Astrocyte (in vitro differentiated cells and primary cell): ENCODE results near the gene COL18A1.

Experiments used
- EZH2 ChIP-seq: IDR thresholded peaks from 2 replicates; pipeline ENCODE4 v1.6.1; 2012; ENCODE audit warnings: mild to moderate bottlenecking, low read length, inconsistent platforms; ENCODE audit not compliant: insufficient read depth
- TF ChIP-seq, protein P1 (sequence below): IDR thresholded peaks from 2 replicates; pipeline ENCODE4 v1.5.1; 2011; ENCODE audit warnings: low read depth, mild to moderate bottlenecking, inconsistent platforms, low read length, moderate library complexity; ENCODE audit not compliant: insufficient read depth

DNA sequence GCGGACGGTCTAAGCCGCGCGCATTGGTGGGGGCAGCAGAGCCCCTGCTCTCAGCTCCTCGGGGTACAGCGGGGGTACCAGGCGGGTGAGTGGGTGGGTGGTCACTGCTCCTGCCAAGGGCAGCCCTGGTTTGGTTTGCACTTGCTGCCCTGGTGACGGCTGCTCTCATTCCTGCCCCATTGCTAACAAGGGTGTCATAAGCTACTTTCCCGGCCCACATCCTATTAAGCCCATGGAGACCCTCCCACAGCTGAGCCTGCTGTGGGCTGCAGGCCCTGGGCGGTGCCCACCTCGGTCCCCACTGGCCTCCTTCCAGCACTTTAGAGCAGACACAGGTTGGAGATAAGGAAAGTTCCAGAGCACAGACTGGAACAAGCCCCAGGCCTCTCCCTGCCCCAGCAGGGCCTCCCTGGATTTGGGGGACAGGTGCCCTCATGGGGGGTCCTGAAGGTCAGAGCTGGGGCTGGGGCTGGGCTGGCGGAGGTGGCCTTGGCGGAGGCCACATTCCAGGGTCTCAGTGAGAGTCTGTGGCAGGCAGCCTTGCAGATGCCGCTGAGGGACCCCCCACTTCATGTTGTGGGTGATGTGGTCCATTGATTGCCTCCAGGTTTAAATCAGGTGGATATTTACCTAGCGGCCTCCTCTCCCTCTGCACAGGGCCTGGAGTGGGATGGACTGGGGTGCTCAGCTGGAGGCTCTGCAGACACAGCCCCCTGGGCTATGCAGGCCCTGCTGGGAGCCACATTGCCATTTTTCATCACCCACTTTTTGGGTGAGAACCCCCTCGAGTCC, 27.0 kb downstream of the COL18A1 start:
- TF ChIP-seq, protein P1, sequence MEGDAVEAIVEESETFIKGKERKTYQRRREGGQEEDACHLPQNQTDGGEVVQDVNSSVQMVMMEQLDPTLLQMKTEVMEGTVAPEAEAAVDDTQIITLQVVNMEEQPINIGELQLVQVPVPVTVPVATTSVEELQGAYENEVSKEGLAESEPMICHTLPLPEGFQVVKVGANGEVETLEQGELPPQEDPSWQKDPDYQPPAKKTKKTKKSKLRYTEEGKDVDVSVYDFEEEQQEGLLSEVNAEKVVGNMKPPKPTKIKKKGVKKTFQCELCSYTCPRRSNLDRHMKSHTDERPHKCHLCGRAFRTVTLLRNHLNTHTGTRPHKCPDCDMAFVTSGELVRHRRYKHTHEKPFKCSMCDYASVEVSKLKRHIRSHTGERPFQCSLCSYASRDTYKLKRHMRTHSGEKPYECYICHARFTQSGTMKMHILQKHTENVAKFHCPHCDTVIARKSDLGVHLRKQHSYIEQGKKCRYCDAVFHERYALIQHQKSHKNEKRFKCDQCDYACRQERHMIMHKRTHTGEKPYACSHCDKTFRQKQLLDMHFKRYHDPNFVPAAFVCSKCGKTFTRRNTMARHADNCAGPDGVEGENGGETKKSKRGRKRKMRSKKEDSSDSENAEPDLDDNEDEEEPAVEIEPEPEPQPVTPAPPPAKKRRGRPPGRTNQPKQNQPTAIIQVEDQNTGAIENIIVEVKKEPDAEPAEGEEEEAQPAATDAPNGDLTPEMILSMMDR: no peak
- TF ChIP-seq EZH2: no peak
